Naive thymus-derived CD4-positive, alpha-beta T cell (primary cell): ENCODE measurements around the gene PKNOX2. TPM values are rescaled to one million over a fixed set of nuclear protein-coding genes. Genes with fewer than 3 reads are reported as not detected.

Experiments used
- ATAC-seq: fragments of 150-1000 bp; cut with Tn5 transposase; 2 replicates; pipeline ENCODE4 v1.10.0; 2021; ENCODE audit warnings: mild to moderate bottlenecking, moderate library complexity
- CTCF ChIA-PET: fragments of 350-600 bp; sonication (Branson Sonifier 250); formaldehyde crosslinking; loops from one replicate; lab custom pipeline; 2021; ENCODE audit warnings: antibody characterized with exemption; lab: Charles Lee
- POLR2A ChIA-PET: fragments of 350-600 bp; sonication (Branson Sonifier 250); formaldehyde crosslinking; loops from one replicate; lab custom pipeline; 2021; ENCODE audit warnings: antibody characterized with exemption, inconsistent platforms; lab: Charles Lee
- DNase-seq, 9 donors: peaks; one replicate each; pipeline versions ENCODE4 v3.0.0 to v3.0.0-alpha.2; 2020 to 2022; ENCODE audit warnings: mixed read lengths in 1 of 9
- H3K27ac ChIP-seq: one replicate; pipeline ENCODE4 v1.7.0; 2013; ENCODE audit warnings: mild to moderate bottlenecking, low read depth, low read length, moderate library complexity
- H3K27me3 ChIP-seq, 2 donors: one replicate each; pipeline ENCODE4 v1.7.0; 2013; ENCODE audit warnings: low read length in 2 of 2, mild to moderate bottlenecking in 2 of 2, moderate library complexity in 2 of 2; ENCODE audit not compliant: control insufficient read depth in 2 of 2, insufficient read depth in 2 of 2
- H3K36me3 ChIP-seq, 3 experiments: 1 replicate in 2 of 3; 2 replicates in 1 of 3; pipeline ENCODE4 v1.7.0; 2013; ENCODE audit warnings: low read length in 3 of 3, mild to moderate bottlenecking in 3 of 3, moderate library complexity in 1 of 3; ENCODE audit not compliant: insufficient read depth in 3 of 3, control insufficient read depth in 2 of 3
- H3K4me1 ChIP-seq, 2 donors: one replicate each; pipeline ENCODE4 v1.7.0; 2013; ENCODE audit warnings: low read length in 2 of 2, mild to moderate bottlenecking in 2 of 2, moderate library complexity in 1 of 2; ENCODE audit not compliant: control insufficient read depth in 2 of 2, insufficient read depth in 2 of 2
- H3K4me3 ChIP-seq: 2 replicates; pipeline ENCODE4 v1.7.0; 2013; ENCODE audit warnings: mild to moderate bottlenecking, low read length
- H3K9me3 ChIP-seq, 3 experiments: 1 replicate in 2 of 3; 2 replicates in 1 of 3; pipeline ENCODE4 v1.7.0; 2013; ENCODE audit warnings: low read length in 3 of 3; ENCODE audit not compliant: control insufficient read depth in 2 of 3
- H3K27ac Mint-ChIP-seq, 9 donors: one replicate each; pipeline ENCODE4 v1.8.0; 2020 to 2022; ENCODE audit warnings: mixed read lengths in 9 of 9, mild to moderate bottlenecking in 8 of 9, moderate library complexity in 5 of 9, inconsistent platforms in 2 of 9
- H3K27me3 Mint-ChIP-seq, 5 donors: one replicate each; pipeline ENCODE4 v1.8.0; 2021 to 2022; ENCODE audit warnings: mixed read lengths in 5 of 5, mild to moderate bottlenecking in 1 of 5
- H3K36me3 Mint-ChIP-seq, 5 donors: one replicate each; pipeline ENCODE4 v1.8.0; 2020 to 2022; ENCODE audit warnings: mixed read lengths in 5 of 5, mild to moderate bottlenecking in 3 of 5, inconsistent platforms in 1 of 5
- H3K4me1 Mint-ChIP-seq, 7 donors: one replicate each; pipeline ENCODE4 v1.8.0; 2020 to 2022; ENCODE audit warnings: mixed read lengths in 7 of 7, mild to moderate bottlenecking in 3 of 7, inconsistent platforms in 1 of 7
- H3K4me3 Mint-ChIP-seq, 10 donors: one replicate each; pipeline ENCODE4 v1.8.0; 2020 to 2022; ENCODE audit warnings: mild to moderate bottlenecking in 10 of 10, mixed read lengths in 10 of 10, moderate library complexity in 6 of 10, inconsistent platforms in 2 of 10
- H3K9me3 Mint-ChIP-seq, 11 donors: one replicate each; pipeline ENCODE4 v1.8.0; 2020 to 2022; ENCODE audit warnings: mixed read lengths in 11 of 11, mild to moderate bottlenecking in 4 of 11, inconsistent platforms in 1 of 11, moderate library complexity in 1 of 11
- intact Hi-C, 2 donors: fragments of 100-400 bp; cut with micrococcal nuclease; formaldehyde crosslinking; loops; one replicate each; pipeline ENCODE4 v1.15.1; 2023
- polyA plus RNA-seq, 2 donors: library from polyadenylated mRNA; unstranded; fragments of 300-500 nt; fragmentation: Illumina TruSeq; gene quantifications; one replicate each; pipeline ENCODE4 v1.2.3, GENCODE V29; 2021
- total RNA-seq, 6 experiments: library from RNA in 5 of 6; stranded (reverse) in 5 of 6; gene quantifications; 1 replicate in 5 of 6; 2 replicates in 1 of 6; pipeline ENCODE4 v1.2.3 and lab custom pipeline; 2021 to 2026

The PKNOX2 gene
- total and polyA plus RNA-seq, 7 experiments from 2014 or later, result not detected

DNA sequence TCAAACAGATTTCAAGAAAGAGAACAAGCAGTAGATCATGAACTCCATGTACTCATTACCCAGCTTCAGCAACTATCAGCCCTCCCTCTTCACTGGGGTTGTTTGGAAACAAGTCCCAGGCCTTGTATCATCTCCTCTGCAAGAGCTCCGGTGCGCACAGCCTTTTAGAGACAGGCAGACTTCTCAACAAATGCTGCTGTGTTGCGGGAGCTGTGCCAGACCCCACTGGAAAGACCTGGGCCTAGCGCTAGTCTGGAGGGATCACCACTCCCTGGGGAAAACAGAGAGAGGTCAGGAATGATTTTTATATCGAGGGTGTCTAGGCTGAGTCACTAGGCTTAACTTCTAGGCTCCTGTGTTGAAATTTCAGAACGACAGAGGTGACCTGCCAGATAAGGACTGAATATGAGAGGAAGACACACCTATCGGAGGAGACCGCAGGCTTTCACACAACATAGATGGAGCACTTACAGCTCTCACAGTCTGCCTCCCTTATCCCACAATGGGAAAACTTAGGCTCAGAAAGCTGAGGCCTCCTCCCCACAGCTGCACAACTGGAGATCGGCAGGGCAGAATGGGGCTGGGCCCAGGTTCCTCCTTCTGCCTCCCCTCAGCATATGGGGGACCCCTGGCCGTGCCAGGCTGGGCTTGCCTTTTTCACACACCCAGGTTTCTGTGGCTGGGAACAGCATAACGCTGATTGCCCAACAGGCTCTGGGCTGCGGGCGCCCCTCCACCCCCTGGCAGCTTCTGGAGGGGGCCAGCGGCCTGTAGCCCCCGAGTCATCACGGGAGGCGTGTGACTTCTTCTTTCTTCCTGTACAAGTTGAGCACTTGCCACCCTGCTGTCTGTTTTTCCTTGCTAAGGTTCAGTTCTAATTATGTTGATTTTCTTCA is 86.0 kb downstream of the PKNOX2 start:
- no peak overlapping the region for H3K4me3 ChIP-seq
- intact Hi-C loops, result no loop called here
- peaks cover 2 to 23% (median 12%) of the 10 kb centered on the region in 5 donors for H3K27me3 Mint-ChIP-seq
- H3K9me3 ChIP-seq, result no peaks in the 10 kb centered on the region
- H3K27ac ChIP-seq, result no peak overlapping the region
- ChIA-PET POLR2A (no interaction called here), CTCF (no interaction called here)
- no peaks in the 10 kb centered on the region for H3K4me1 ChIP-seq
- no peaks in the 10 kb centered on the region for H3K36me3 Mint-ChIP-seq
- DNase-seq (no peak), ATAC-seq (no peak)
- H3K36me3 ChIP-seq, result no peaks in the 10 kb centered on the region
- no peak overlapping the region for H3K4me3 Mint-ChIP-seq
- H3K9me3 Mint-ChIP-seq, result no peaks in the 10 kb centered on the region
- H3K27me3 ChIP-seq, result no peaks in the 10 kb centered on the region
- no peaks in the 10 kb centered on the region for H3K4me1 Mint-ChIP-seq
- H3K27ac Mint-ChIP-seq, result no peak overlapping the region

GRCh38 chr11:125251214-125251545 is 86.6 kb downstream of the PKNOX2 start:
- CTCF ChIA-PET, result no interaction called here
- POLR2A ChIA-PET, result no interaction called here
- Mint-ChIP-seq H3K4me3 (no peak overlapping the region), H3K4me1 (no peaks in the 10 kb centered on the region), H3K27me3 (peaks cover 2 to 23% (median 12%) of the 10 kb centered on the region in 5 donors), H3K36me3 (no peaks in the 10 kb centered on the region), H3K9me3 (no peaks in the 10 kb centered on the region), H3K27ac (no peak overlapping the region)
- Histone ChIP-seq H3K4me3 (no peak overlapping the region), H3K27me3 (no peaks in the 10 kb centered on the region), H3K4me1 (no peaks in the 10 kb centered on the region), H3K36me3 (no peaks in the 10 kb centered on the region), H3K27ac (no peak overlapping the region), H3K9me3 (no peaks in the 10 kb centered on the region)
- intact Hi-C loops, result no loop called here
- DNase-seq, result no peak
- no peak for ATAC-seq

- H3K4me1 Mint-ChIP-seq, result peaks cover 0 to 2% (median 0%) of the 10 kb centered on the region in 7 donors
- Histone ChIP-seq H3K9me3 (no peaks in the 10 kb centered on the region), H3K4me3 (no peak overlapping the region), H3K4me1 (no peaks in the 10 kb centered on the region), H3K27ac (no peak overlapping the region), H3K27me3 (no peaks in the 10 kb centered on the region), H3K36me3 (no peaks in the 10 kb centered on the region)
- no peaks in the 10 kb centered on the region for H3K36me3 Mint-ChIP-seq
- DNase-seq, result no peak
- ATAC-seq, result no peak
- peaks cover 2 to 26% (median 13%) of the 10 kb centered on the region in 5 donors for H3K27me3 Mint-ChIP-seq
- no peak overlapping the region for H3K27ac Mint-ChIP-seq
- intact Hi-C loops, result no loop called here
- POLR2A ChIA-PET, result no interaction called here
- CTCF ChIA-PET, result no interaction called here
- H3K9me3 Mint-ChIP-seq, result no peaks in the 10 kb centered on the region
- H3K4me3 Mint-ChIP-seq, result no peak overlapping the region
Measured at GRCh38 chr11:125251956-125252355, 87.4 kb downstream of the PKNOX2 start.

GRCh38 chr11:125253289-125253688 is 88.7 kb downstream of the PKNOX2 start:
- ATAC-seq, result no peak
- H3K9me3 ChIP-seq, result no peaks in the 10 kb centered on the region
- H3K36me3 ChIP-seq, result no peaks in the 10 kb centered on the region
- intact Hi-C loops, result no loop called here
- H3K36me3 Mint-ChIP-seq, result no peaks in the 10 kb centered on the region
- ChIA-PET POLR2A (no interaction called here), CTCF (no interaction called here)
- no peak overlapping the region for H3K27ac ChIP-seq
- peaks cover 0 to 25% (median 8%) of the 10 kb centered on the region in 5 donors for H3K27me3 Mint-ChIP-seq
- no peak overlapping the region for H3K4me3 Mint-ChIP-seq
- H3K27me3 ChIP-seq, result no peaks in the 10 kb centered on the region
- H3K9me3 Mint-ChIP-seq, result no peaks in the 10 kb centered on the region
- no peak for DNase-seq
- no peak overlapping the region for H3K27ac Mint-ChIP-seq
- peaks cover 0 to 2% (median 0%) of the 10 kb centered on the region in 7 donors for H3K4me1 Mint-ChIP-seq
- no peaks in the 10 kb centered on the region for H3K4me1 ChIP-seq
- no peak overlapping the region for H3K4me3 ChIP-seq

DNA sequence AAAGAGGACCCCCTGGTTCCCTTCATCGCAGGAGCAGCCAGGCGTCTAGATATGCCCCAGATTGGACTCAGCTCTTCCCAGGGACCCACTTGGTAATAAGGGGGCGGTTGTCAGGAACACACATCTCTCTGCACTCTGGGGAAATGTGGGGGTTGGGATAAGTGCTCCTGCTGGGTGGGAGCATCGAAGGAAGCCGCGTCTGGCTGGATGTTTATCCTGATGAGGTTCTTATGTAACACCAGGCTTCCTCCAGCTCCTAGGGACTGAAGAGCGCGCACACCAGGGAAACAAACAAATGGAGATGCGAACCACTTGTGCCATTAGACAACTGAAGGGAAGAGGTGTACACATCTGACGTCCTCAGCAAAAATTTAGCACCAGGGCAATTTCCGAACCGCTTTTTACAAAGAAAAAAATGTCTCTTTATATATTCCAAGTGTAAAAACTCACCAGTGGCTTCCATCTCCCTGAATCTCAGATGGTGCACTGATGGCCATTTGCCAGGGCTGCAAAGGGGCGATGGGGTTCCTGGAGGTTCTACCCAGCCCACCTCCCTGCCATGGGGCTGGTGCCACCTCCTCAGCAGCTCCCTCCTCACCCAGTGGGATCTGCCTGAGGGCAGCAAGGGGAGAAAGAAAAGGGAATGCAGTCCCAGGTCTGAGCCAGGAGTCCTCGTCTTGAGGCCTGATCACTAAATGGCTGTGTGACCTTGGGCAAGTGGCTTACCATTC is 89.4 kb downstream of the PKNOX2 start:
- no peaks in the 10 kb centered on the region for H3K36me3 Mint-ChIP-seq
- CTCF ChIA-PET, result no interaction called here
- H3K9me3 Mint-ChIP-seq, result no peaks in the 10 kb centered on the region
- intact Hi-C loops, result no loop called here
- POLR2A ChIA-PET, result no interaction called here
- no peaks in the 10 kb centered on the region for H3K36me3 ChIP-seq
- H3K27me3 Mint-ChIP-seq, result peaks cover 0 to 27% (median 8%) of the 10 kb centered on the region in 5 donors
- ATAC-seq (no peak), DNase-seq (no peak)
- no peaks in the 10 kb centered on the region for H3K27me3 ChIP-seq
- H3K4me3 ChIP-seq, result no peak overlapping the region
- no peak overlapping the region for H3K27ac Mint-ChIP-seq
- no peaks in the 10 kb centered on the region for H3K9me3 ChIP-seq
- H3K4me1 Mint-ChIP-seq, result peaks cover 0 to 2% (median 0%) of the 10 kb centered on the region in 7 donors
- H3K4me1 ChIP-seq, result no peaks in the 10 kb centered on the region
- no peak overlapping the region for H3K4me3 Mint-ChIP-seq
- H3K27ac ChIP-seq, result no peak overlapping the region

DNA sequence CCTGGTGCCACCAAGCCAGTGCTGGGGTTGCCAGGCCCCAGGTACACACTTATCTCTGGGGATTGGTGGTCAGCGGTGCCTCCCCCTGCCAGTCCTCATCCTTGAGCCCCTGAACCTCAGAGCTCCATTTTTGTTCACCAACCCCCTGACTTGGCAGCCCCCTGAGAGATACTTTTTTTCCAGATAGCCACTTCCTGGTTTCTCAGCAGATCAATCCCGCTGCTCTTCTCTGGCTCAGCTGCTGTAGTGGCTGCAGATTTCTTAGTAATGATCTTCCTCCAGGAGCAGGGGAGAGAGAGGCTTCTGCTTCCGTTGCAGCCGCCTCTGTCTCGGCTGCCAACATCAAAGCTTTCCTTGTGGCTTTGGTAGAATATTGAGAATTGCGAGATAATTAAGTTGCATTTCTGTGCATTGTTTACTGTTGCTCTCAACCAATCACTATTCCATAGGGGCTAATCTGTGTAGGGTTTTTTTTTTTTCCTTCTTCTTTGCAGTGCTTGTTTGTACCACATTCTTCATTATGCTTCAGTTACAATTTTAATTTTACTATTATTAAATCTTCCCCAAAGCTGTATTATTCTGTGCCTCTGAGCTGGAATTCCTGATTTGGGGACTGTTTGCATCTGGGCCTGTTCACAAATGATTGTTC is 92.1 kb downstream of the PKNOX2 start:
- no peaks in the 10 kb centered on the region for H3K36me3 ChIP-seq
- no peaks in the 10 kb centered on the region for H3K36me3 Mint-ChIP-seq
- ChIA-PET POLR2A (no interaction called here), CTCF (no interaction called here)
- no peaks in the 10 kb centered on the region for H3K4me1 ChIP-seq
- no peak overlapping the region for H3K4me3 Mint-ChIP-seq
- peaks cover 0 to 2% (median 0%) of the 10 kb centered on the region in 7 donors for H3K4me1 Mint-ChIP-seq
- H3K27ac ChIP-seq, result no peak overlapping the region
- H3K27ac Mint-ChIP-seq, result no peak overlapping the region
- no peaks in the 10 kb centered on the region for H3K9me3 ChIP-seq
- no peaks in the 10 kb centered on the region for H3K27me3 ChIP-seq
- intact Hi-C loops, result no loop called here
- ATAC-seq, result no peak
- H3K9me3 Mint-ChIP-seq, result peaks cover 0 to 1% (median 0%) of the 10 kb centered on the region in 11 donors
- peaks cover 4 to 29% (median 13%) of the 10 kb centered on the region in 5 donors for H3K27me3 Mint-ChIP-seq
- DNase-seq, result no peak
- H3K4me3 ChIP-seq, result no peak overlapping the region
